Left kidney (tissue), 2 donors: Measurements from ENCODE around the gene NUP188. TPM values are rescaled to one million over a fixed set of nuclear protein-coding genes. Genes with fewer than 3 reads are reported as not detected.
"Not testable (repeated sequence)": the region's sequence is repeated elsewhere in the genome, so short reads cannot be mapped to it uniquely, and the experiment has no call there.

Source experiments
- DNase-seq: peaks from one replicate; pipeline ENCODE4 v3.0.0-alpha.2; 2013
- polyA plus RNA-seq: library from polyadenylated mRNA; unstranded; fragments of 120-200 nt; gene quantifications from one replicate; pipeline ENCODE4 v1.2.1, GENCODE V29; 2013; ENCODE audit not compliant: insufficient read length

Gene NUP188
- polyA plus RNA-seq, 1 donor = 53.9 TPM

- peak; percentile 79 for DNase-seq
These were observed 79.1 kb downstream of the NUP188 start for GRCh38 chr9:129026442-129027223.

- no peak for DNase-seq
These were observed 79.8 kb downstream of the NUP188 start for GRCh38 chr9:129027224-129027684.

- DNase-seq = no peak
These were observed 80.2 kb downstream of the NUP188 start for GRCh38 chr9:129027685-129028191.

GRCh38 chr9:129028192-129028966 is 80.9 kb downstream of the NUP188 start, which contains the start of gene SH3GLB2:
Gene SH3GLB2 (minus strand): TSS chr9:129028331. CDS start chr9:129028154, 177 bp downstream.
- peak; percentile 89 for DNase-seq

- DNase-seq = no peak
These were observed 82.7 kb downstream of the NUP188 start for GRCh38 chr9:129030191-129030590.

GRCh38 chr9:129031514-129031913 is 84.0 kb downstream of the NUP188 start:
- DNase-seq = no peak

GRCh38 chr9:129032541-129033159 is 85.2 kb downstream of the NUP188 start:
- DNase-seq = no peak

- DNase-seq = no peak
These were observed 85.7 kb downstream of the NUP188 start for GRCh38 chr9:129033216-129033615.

- DNase-seq = not testable (repeated sequence)
These were observed 88.3 kb downstream of the NUP188 start for GRCh38 chr9:129035838-129036237.

GRCh38 chr9:129036241-129036922 is 88.9 kb downstream of the NUP188 start, which contains the start of gene MIGA2:
Gene MIGA2 (plus strand): TSS chr9:129036626. CDS start chr9:129040595, 3,969 bp downstream.
- DNase-seq = peak; percentile 99

- DNase-seq = no peak
These were observed 89.6 kb downstream of the NUP188 start for GRCh38 chr9:129036923-129037766.

GRCh38 chr9:129037767-129038098 is 90.2 kb downstream of the NUP188 start:
- no peak for DNase-seq

- no peak for DNase-seq
These were observed 90.8 kb downstream of the NUP188 start for GRCh38 chr9:129038109-129038852.

- DNase-seq = no peak
These were observed 92.7 kb downstream of the NUP188 start for GRCh38 chr9:129040113-129040643.

GRCh38 chr9:129042016-129042415 is 94.5 kb downstream of the NUP188 start:
- no peak for DNase-seq

- no peak for DNase-seq
These were observed 105.1 kb downstream of the NUP188 start for GRCh38 chr9:129052592-129052991.

GRCh38 chr9:129053020-129053419 is 105.5 kb downstream of the NUP188 start:
- no peak for DNase-seq

- DNase-seq = no peak
These were observed 106.8 kb downstream of the NUP188 start for GRCh38 chr9:129054163-129054851.
